ENCODE measurements around the gene ZNF467.

The ZNF467 gene

GRCh38 chr7:149724661-149725425 lies 48.5 kb downstream of the ZNF467 start:
- peaks cover 35% of the 10 kb centered on the region for H3K4me1 ChIP-seq
- H3K27ac ChIP-seq = peak overlapping the region; percentile 71
- peaks cover 15% of the 10 kb centered on the region for H4K20me1 ChIP-seq
- peak overlapping the region; percentile 50 for H3K4me2 ChIP-seq
- H3K4me3 ChIP-seq = no peak overlapping the region
- no peaks in the 10 kb centered on the region for H3K27me3 ChIP-seq
- H3K9ac ChIP-seq = peak overlapping the region; percentile 58
- TF ChIP-seq Cebpa-rat (IDR thresholded peaks at IDR 0.05) = no peak
- H3K9me3 ChIP-seq = no peaks in the 10 kb centered on the region
- peaks cover 100% of the 10 kb centered on the region for H3K36me3 ChIP-seq

DNA sequence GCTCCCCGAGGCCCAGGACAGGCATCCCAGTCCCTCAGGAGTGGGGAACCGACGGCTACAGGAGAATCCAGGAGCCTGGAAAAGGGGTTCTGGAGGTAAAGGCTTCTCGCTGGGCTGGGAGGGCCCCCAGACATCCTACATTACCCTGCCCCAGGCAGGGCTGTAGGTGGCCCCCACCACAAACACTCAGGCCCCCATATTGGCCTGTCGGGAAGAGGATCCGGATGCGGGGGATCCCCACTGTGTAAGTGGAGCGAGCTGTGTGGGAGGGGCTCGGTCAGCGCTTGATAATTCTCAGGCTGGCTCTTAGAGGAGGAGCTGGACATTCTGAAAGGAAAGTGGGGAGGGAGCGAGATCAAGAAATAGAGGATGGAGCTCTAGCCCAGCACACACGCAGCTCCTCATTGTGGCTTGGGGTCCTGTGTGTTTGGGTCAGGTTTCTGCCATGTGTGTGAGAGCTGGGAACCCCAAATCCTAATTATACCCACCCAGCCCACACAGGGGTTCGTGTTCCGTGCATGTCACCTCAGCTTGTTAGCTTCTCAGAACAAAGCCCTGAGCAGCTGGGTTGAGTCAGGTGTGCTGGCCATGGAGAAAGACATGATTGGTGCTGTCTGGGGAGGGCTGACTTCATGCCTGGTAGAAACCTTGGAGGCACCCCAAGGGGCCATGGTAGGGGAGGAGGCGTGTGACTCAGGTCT lies 49.4 kb downstream of the ZNF467 start:
- Histone ChIP-seq H3K36me3 (peaks cover 100% of the 10 kb centered on the region), H3K9me3 (no peaks in the 10 kb centered on the region), H3K4me1 (peaks cover 44% of the 10 kb centered on the region), H4K20me1 (peaks cover 24% of the 10 kb centered on the region), H3K27me3 (no peaks in the 10 kb centered on the region), H3K9ac (peak overlapping the region; percentile 58; the same call in 1 of the 2 replicates), H3K27ac (peak overlapping the region; percentile 71; the same call in 1 of the 2 replicates), H3K4me2 (no peak overlapping the region), H3K4me3 (no peak overlapping the region)
- no peak for TF ChIP-seq Cebpa-rat (IDR thresholded peaks at IDR 0.05)

GRCh38 chr7:149723082-149723767 lies 50.2 kb downstream of the ZNF467 start:
- H4K20me1 ChIP-seq = peaks cover 29% of the 10 kb centered on the region
- no peak for TF ChIP-seq Cebpa-rat (IDR thresholded peaks at IDR 0.05)
- no peaks in the 10 kb centered on the region for H3K9me3 ChIP-seq
- no peaks in the 10 kb centered on the region for H3K27me3 ChIP-seq
- H3K27ac ChIP-seq = no peak overlapping the region
- no peak overlapping the region for H3K4me2 ChIP-seq
- H3K9ac ChIP-seq = no peak overlapping the region
- peaks cover 97% of the 10 kb centered on the region for H3K36me3 ChIP-seq
- no peak overlapping the region for H3K4me3 ChIP-seq
- peaks cover 47% of the 10 kb centered on the region for H3K4me1 ChIP-seq

DNA sequence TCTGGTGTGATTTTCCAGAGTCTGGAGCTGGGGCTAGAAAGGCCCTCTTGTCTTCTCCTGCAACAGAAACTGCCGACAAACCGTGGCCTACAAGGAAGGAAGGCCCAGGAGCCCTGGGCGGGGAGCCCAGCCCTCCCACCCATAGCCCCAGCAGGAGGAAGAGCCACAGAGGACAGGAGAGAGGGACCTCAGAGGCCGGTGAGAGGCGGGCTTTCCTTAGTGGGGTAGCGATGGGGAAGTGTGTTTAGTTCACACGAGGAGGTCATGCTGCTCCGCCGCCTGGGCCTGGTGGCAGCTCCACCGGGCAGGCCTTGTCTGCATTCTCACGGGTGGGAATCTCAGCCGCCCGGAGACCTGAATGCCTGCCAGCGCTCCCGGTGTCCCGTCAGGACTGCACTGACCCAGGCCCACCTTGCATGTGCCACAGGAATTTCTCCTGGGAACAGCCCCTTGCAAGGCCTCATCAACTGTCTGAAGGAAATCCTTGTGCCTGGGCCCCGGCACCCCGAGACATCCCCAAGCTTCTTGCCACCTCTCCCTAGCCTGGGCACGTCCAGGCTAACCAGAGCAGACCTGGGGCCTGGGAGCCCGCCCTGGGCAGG lies 50.9 kb downstream of the ZNF467 start:
- peaks cover 47% of the 10 kb centered on the region for H3K4me1 ChIP-seq
- peaks cover 89% of the 10 kb centered on the region for H3K36me3 ChIP-seq
- no peak for TF ChIP-seq Cebpa-rat (IDR thresholded peaks at IDR 0.05)
- H3K27me3 ChIP-seq = no peaks in the 10 kb centered on the region
- no peak overlapping the region for H3K9ac ChIP-seq
- H3K9me3 ChIP-seq = no peaks in the 10 kb centered on the region
- no peak overlapping the region for H3K4me3 ChIP-seq
- H3K4me2 ChIP-seq = no peak overlapping the region
- peaks cover 36% of the 10 kb centered on the region for H4K20me1 ChIP-seq
- H3K27ac ChIP-seq = no peak overlapping the region

GRCh38 chr7:149721084-149721601 lies 52.2 kb downstream of the ZNF467 start:
- H3K27ac ChIP-seq = no peak overlapping the region
- H3K9ac ChIP-seq = no peak overlapping the region
- H3K27me3 ChIP-seq = no peaks in the 10 kb centered on the region
- H3K36me3 ChIP-seq = peaks cover 76% of the 10 kb centered on the region
- TF ChIP-seq Cebpa-rat (IDR thresholded peaks at IDR 0.05) = no peak
- no peak overlapping the region for H3K4me2 ChIP-seq
- no peaks in the 10 kb centered on the region for H3K9me3 ChIP-seq
- H3K4me1 ChIP-seq = peaks cover 57% of the 10 kb centered on the region
- H3K4me3 ChIP-seq = no peak overlapping the region
- H4K20me1 ChIP-seq = peaks cover 47% of the 10 kb centered on the region

- Histone ChIP-seq H3K4me1 (peaks cover 59% of the 10 kb centered on the region), H3K27me3 (no peaks in the 10 kb centered on the region), H3K36me3 (peaks cover 70% of the 10 kb centered on the region), H3K9ac (no peak overlapping the region), H3K4me2 (peak overlapping the region; percentile 52), H4K20me1 (peaks cover 53% of the 10 kb centered on the region), H3K9me3 (no peaks in the 10 kb centered on the region), H3K27ac (0 out of 2 replicates have a peak overlapping the region, but pooled peaks have one; percentile 41), H3K4me3 (no peak overlapping the region)
- no peak for TF ChIP-seq Cebpa-rat (IDR thresholded peaks at IDR 0.05)
Observed at GRCh38 chr7:149720372-149721083, 52.9 kb downstream of the ZNF467 start.

- peaks cover 64% of the 10 kb centered on the region for H3K36me3 ChIP-seq
- no peak overlapping the region for H3K9ac ChIP-seq
- H3K4me1 ChIP-seq = peaks cover 58% of the 10 kb centered on the region
- peak overlapping the region; percentile 52 for H3K4me2 ChIP-seq
- no peak for TF ChIP-seq Cebpa-rat (IDR thresholded peaks at IDR 0.05)
- H3K4me3 ChIP-seq = no peak overlapping the region
- H3K27me3 ChIP-seq = no peaks in the 10 kb centered on the region
- H4K20me1 ChIP-seq = peaks cover 55% of the 10 kb centered on the region
- H3K9me3 ChIP-seq = no peaks in the 10 kb centered on the region
- 0 out of 2 replicates have a peak overlapping the region, but pooled peaks have one; percentile 41 for H3K27ac ChIP-seq
Observed at GRCh38 chr7:149719912-149720335, 53.5 kb downstream of the ZNF467 start.

GRCh38 chr7:149719050-149719899 lies 54.1 kb downstream of the ZNF467 start:
- no peak overlapping the region for H3K4me3 ChIP-seq
- H3K4me2 ChIP-seq = peak overlapping the region; percentile 52
- H3K9me3 ChIP-seq = no peaks in the 10 kb centered on the region
- peaks cover 57% of the 10 kb centered on the region for H3K36me3 ChIP-seq
- H4K20me1 ChIP-seq = peaks cover 55% of the 10 kb centered on the region
- no peak overlapping the region for H3K9ac ChIP-seq
- H3K4me1 ChIP-seq = peaks cover 54% of the 10 kb centered on the region
- no peak for TF ChIP-seq Cebpa-rat (IDR thresholded peaks at IDR 0.05)
- H3K27me3 ChIP-seq = no peaks in the 10 kb centered on the region
- 0 out of 2 replicates have a peak overlapping the region, but pooled peaks have one; percentile 41 for H3K27ac ChIP-seq

Data from BLaER1 (cell line).